H1 (cell line): ENCODE data around the gene PPAT. TPM values are rescaled to one million over a fixed set of nuclear protein-coding genes. Genes with fewer than 3 reads are reported as not detected.

Source experiments
- EP300 ChIP-seq, 2 experiments: IDR thresholded peaks; 1 replicate in 1 of 2; 2 replicates in 1 of 2; pipeline ENCODE4 v1.6.1; 2011 to 2012; ENCODE audit warnings: low read depth in 2 of 2, low read length in 2 of 2, mild to moderate bottlenecking in 2 of 2, borderline replicate concordance in 1 of 2, inconsistent platforms in 1 of 2, moderate library complexity in 1 of 2
- POLR2A ChIP-seq, 2 experiments: IDR thresholded peaks; 1 replicate in 1 of 2; 2 replicates in 1 of 2; pipeline ENCODE4 v1.6.1; 2011; ENCODE audit warnings: low read depth in 2 of 2, low read length in 2 of 2, mild to moderate bottlenecking in 2 of 2; ENCODE audit errors: control extremely low read depth in 1 of 2
- TCF12 ChIP-seq: IDR thresholded peaks from 2 replicates; pipeline ENCODE4 v1.6.1; 2011; ENCODE audit warnings: low read depth, mild to moderate bottlenecking, low read length
- polyA plus RNA-seq, 7 experiments: library from polyadenylated mRNA; depleted of rRNA in 3 of 7; stranded (reverse) in 5 of 7; unstranded in 2 of 7; fragments of >200 nt in 5 of 7; fragments of 200-250 nt in 2 of 7; gene quantifications; 1 replicate in 5 of 7; 2 replicates in 1 of 7; 4 replicates in 1 of 7; pipeline versions ENCODE4 v1.2.1 to v1.2.3, GENCODE V29; 2011 to 2013; ENCODE audit warnings: missing spikeins in 2 of 7, mixed read lengths in 2 of 7
- total RNA-seq: library from RNA; stranded (reverse); fragmentation: NEBNext Ultra II Directional; extraction: Animal tissue kit (Norgen Biotek cat#: 25700); gene quantifications from 2 replicates; pipeline ENCODE4 v1.2.1, GENCODE V29; 2021
- TF ChIP-seq, protein P1 (sequence below): fragments of 300-600 bp; sonication (generic); IDR thresholded peaks from 2 replicates; pipeline ENCODE4 v1.7.1; 2012; ENCODE audit warnings: low read length, moderate library complexity, mild to moderate bottlenecking, inconsistent platforms; ENCODE audit not compliant: insufficient replicate concordance

The PPAT gene
- total and polyA plus RNA-seq, 2 of the 8 experiments (the other 6 are each of a cell fraction or from before 2014, with no cell fraction given), result 24.5 to 104 TPM

DNA sequence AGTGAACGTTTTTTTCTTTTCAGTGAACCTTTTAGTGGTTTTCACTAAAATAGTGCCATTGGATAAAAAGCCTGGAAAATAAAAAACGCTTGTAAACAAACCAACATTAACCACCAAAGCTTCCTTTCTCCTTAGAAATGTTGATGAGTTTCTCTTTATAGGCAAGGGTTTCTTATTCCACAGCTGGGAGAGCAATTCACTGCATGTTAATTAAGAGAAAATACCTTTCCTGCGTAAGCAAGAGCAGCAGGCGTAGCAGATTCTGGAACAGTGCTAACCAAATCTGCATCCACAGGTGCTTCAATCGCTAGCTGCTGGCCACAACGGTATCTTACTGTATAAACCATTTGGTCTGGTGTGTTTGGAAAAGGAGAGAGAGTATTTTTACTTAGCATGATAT, 34.9 kb downstream of the PPAT start (continued):
- TF ChIP-seq, protein P1, sequence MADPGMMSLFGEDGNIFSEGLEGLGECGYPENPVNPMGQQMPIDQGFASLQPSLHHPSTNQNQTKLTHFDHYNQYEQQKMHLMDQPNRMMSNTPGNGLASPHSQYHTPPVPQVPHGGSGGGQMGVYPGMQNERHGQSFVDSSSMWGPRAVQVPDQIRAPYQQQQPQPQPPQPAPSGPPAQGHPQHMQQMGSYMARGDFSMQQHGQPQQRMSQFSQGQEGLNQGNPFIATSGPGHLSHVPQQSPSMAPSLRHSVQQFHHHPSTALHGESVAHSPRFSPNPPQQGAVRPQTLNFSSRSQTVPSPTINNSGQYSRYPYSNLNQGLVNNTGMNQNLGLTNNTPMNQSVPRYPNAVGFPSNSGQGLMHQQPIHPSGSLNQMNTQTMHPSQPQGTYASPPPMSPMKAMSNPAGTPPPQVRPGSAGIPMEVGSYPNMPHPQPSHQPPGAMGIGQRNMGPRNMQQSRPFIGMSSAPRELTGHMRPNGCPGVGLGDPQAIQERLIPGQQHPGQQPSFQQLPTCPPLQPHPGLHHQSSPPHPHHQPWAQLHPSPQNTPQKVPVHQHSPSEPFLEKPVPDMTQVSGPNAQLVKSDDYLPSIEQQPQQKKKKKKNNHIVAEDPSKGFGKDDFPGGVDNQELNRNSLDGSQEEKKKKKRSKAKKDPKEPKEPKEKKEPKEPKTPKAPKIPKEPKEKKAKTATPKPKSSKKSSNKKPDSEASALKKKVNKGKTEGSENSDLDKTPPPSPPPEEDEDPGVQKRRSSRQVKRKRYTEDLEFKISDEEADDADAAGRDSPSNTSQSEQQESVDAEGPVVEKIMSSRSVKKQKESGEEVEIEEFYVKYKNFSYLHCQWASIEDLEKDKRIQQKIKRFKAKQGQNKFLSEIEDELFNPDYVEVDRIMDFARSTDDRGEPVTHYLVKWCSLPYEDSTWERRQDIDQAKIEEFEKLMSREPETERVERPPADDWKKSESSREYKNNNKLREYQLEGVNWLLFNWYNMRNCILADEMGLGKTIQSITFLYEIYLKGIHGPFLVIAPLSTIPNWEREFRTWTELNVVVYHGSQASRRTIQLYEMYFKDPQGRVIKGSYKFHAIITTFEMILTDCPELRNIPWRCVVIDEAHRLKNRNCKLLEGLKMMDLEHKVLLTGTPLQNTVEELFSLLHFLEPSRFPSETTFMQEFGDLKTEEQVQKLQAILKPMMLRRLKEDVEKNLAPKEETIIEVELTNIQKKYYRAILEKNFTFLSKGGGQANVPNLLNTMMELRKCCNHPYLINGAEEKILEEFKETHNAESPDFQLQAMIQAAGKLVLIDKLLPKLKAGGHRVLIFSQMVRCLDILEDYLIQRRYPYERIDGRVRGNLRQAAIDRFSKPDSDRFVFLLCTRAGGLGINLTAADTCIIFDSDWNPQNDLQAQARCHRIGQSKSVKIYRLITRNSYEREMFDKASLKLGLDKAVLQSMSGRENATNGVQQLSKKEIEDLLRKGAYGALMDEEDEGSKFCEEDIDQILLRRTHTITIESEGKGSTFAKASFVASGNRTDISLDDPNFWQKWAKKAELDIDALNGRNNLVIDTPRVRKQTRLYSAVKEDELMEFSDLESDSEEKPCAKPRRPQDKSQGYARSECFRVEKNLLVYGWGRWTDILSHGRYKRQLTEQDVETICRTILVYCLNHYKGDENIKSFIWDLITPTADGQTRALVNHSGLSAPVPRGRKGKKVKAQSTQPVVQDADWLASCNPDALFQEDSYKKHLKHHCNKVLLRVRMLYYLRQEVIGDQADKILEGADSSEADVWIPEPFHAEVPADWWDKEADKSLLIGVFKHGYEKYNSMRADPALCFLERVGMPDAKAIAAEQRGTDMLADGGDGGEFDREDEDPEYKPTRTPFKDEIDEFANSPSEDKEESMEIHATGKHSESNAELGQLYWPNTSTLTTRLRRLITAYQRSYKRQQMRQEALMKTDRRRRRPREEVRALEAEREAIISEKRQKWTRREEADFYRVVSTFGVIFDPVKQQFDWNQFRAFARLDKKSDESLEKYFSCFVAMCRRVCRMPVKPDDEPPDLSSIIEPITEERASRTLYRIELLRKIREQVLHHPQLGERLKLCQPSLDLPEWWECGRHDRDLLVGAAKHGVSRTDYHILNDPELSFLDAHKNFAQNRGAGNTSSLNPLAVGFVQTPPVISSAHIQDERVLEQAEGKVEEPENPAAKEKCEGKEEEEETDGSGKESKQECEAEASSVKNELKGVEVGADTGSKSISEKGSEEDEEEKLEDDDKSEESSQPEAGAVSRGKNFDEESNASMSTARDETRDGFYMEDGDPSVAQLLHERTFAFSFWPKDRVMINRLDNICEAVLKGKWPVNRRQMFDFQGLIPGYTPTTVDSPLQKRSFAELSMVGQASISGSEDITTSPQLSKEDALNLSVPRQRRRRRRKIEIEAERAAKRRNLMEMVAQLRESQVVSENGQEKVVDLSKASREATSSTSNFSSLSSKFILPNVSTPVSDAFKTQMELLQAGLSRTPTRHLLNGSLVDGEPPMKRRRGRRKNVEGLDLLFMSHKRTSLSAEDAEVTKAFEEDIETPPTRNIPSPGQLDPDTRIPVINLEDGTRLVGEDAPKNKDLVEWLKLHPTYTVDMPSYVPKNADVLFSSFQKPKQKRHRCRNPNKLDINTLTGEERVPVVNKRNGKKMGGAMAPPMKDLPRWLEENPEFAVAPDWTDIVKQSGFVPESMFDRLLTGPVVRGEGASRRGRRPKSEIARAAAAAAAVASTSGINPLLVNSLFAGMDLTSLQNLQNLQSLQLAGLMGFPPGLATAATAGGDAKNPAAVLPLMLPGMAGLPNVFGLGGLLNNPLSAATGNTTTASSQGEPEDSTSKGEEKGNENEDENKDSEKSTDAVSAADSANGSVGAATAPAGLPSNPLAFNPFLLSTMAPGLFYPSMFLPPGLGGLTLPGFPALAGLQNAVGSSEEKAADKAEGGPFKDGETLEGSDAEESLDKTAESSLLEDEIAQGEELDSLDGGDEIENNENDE, result peak; percentile 59
- TF ChIP-seq EP300 (IDR thresholded peaks at IDR 0.05; ENCODE audit: borderline replicate concordance in 1 of 2, low read depth in 2 of 2, low read length in 2 of 2), result peak in 1 of 2 experiments; percentile 42; a peak in 1 of 3 replicates
- TF ChIP-seq POLR2A (IDR thresholded peaks at IDR 0.05; ENCODE audit: control extremely low read depth in 1 of 2, low read depth in 2 of 2, low read length in 2 of 2), result peak in 1 of 2 experiments; percentile 35; a peak in 1 of 3 replicates
- peak; percentile 85; the same call in 1 of the 2 replicates for TF ChIP-seq TCF12
- TF ChIP-seq, all 59 proteins: peak for 6
